Measurements from ENCODE around the gene MED13L.
A peak's percentile ranks its signal among the peaks of the same experiment; 100 is the strongest.

The MED13L gene

GRCh38 chr12:115957686-115958290 lies 319.7 kb downstream of the MED13L start:
- no peak for DNase-seq (ENCODE audit: low spot score in 2 of 2)
- Histone ChIP-seq H3K27me3 (ENCODE audit: low read depth) (no peaks in the 10 kb centered on the region), H3K9me3 (no peaks in the 10 kb centered on the region), H3K36me3 (replicated peaks) (peaks cover 15% of the 10 kb centered on the region), H3K4me3 (no peak overlapping the region), H3K4me1 (no peaks in the 10 kb centered on the region; the same call in 1 of the 2 replicates)
- in situ Hi-C loops (cut with MboI; ENCODE audit: low sequenced_read_pairs): no loop called here

GRCh38 chr12:115956659-115957058 lies 320.8 kb downstream of the MED13L start:
- no peak for DNase-seq (ENCODE audit: low spot score in 2 of 2)
- in situ Hi-C loops (cut with MboI; ENCODE audit: low sequenced_read_pairs): no loop called here
- Histone ChIP-seq H3K27me3 (ENCODE audit: low read depth) (no peaks in the 10 kb centered on the region), H3K4me1 (no peaks in the 10 kb centered on the region; the same call in 1 of the 2 replicates), H3K9me3 (no peaks in the 10 kb centered on the region), H3K4me3 (no peak overlapping the region), H3K36me3 (replicated peaks) (peaks cover 10% of the 10 kb centered on the region)

GRCh38 chr12:115956236-115956635 lies 321.3 kb downstream of the MED13L start:
- DNase-seq (ENCODE audit: low spot score in 2 of 2): no peak
- H3K27me3 ChIP-seq (ENCODE audit: low read depth): no peaks in the 10 kb centered on the region
- in situ Hi-C loops (cut with MboI; ENCODE audit: low sequenced_read_pairs): no loop called here
- H3K9me3 ChIP-seq: no peaks in the 10 kb centered on the region
- no peak overlapping the region for H3K4me3 ChIP-seq
- H3K4me1 ChIP-seq: no peaks in the 10 kb centered on the region; the same call in 1 of the 2 replicates
- H3K36me3 ChIP-seq (replicated peaks): peaks cover 10% of the 10 kb centered on the region

- H3K4me1 ChIP-seq: no peaks in the 10 kb centered on the region
- H3K9me3 ChIP-seq: no peaks in the 10 kb centered on the region
- in situ Hi-C loops (cut with MboI; ENCODE audit: low sequenced_read_pairs): no loop called here
- no peaks in the 10 kb centered on the region for H3K36me3 ChIP-seq (replicated peaks)
- H3K4me3 ChIP-seq: no peak overlapping the region
- H3K27me3 ChIP-seq (ENCODE audit: low read depth): no peaks in the 10 kb centered on the region
- no peak for DNase-seq (ENCODE audit: low spot score in 2 of 2)
Measured at GRCh38 chr12:115953450-115953849, 324.0 kb downstream of the MED13L start.

GRCh38 chr12:115953031-115953430 lies 324.5 kb downstream of the MED13L start:
- Histone ChIP-seq H3K4me3 (no peak overlapping the region), H3K9me3 (no peaks in the 10 kb centered on the region), H3K4me1 (no peaks in the 10 kb centered on the region), H3K36me3 (replicated peaks) (no peaks in the 10 kb centered on the region), H3K27me3 (ENCODE audit: low read depth) (no peaks in the 10 kb centered on the region)
- in situ Hi-C loops (cut with MboI; ENCODE audit: low sequenced_read_pairs): no loop called here
- DNase-seq (ENCODE audit: low spot score in 2 of 2): no peak

GRCh38 chr12:115950959-115951358 lies 326.5 kb downstream of the MED13L start:
- Histone ChIP-seq H3K36me3 (replicated peaks) (no peaks in the 10 kb centered on the region), H3K4me3 (no peak overlapping the region), H3K27me3 (ENCODE audit: low read depth) (no peaks in the 10 kb centered on the region), H3K9me3 (no peaks in the 10 kb centered on the region), H3K4me1 (no peaks in the 10 kb centered on the region)
- in situ Hi-C loops (cut with MboI; ENCODE audit: low sequenced_read_pairs): no loop called here
- no peak for DNase-seq (ENCODE audit: low spot score in 2 of 2)

GRCh38 chr12:115949675-115950074 lies 327.8 kb downstream of the MED13L start:
- Histone ChIP-seq H3K9me3 (no peaks in the 10 kb centered on the region), H3K36me3 (replicated peaks) (no peaks in the 10 kb centered on the region), H3K4me3 (no peak overlapping the region), H3K4me1 (no peaks in the 10 kb centered on the region), H3K27me3 (ENCODE audit: low read depth) (no peaks in the 10 kb centered on the region)
- in situ Hi-C loops (cut with MboI; ENCODE audit: low sequenced_read_pairs): no loop called here
- DNase-seq (ENCODE audit: low spot score in 2 of 2): no peak

- in situ Hi-C loops (cut with MboI; ENCODE audit: low sequenced_read_pairs): no loop called here
- DNase-seq (ENCODE audit: low spot score in 2 of 2): no peak
- no peak overlapping the region for H3K4me3 ChIP-seq
- H3K4me1 ChIP-seq: no peaks in the 10 kb centered on the region
- no peaks in the 10 kb centered on the region for H3K9me3 ChIP-seq
- no peaks in the 10 kb centered on the region for H3K36me3 ChIP-seq (replicated peaks)
- no peaks in the 10 kb centered on the region for H3K27me3 ChIP-seq (ENCODE audit: low read depth)
Measured at GRCh38 chr12:115947696-115948062, 329.8 kb downstream of the MED13L start.

GRCh38 chr12:115946867-115947695 lies 330.4 kb downstream of the MED13L start:
- H3K9me3 ChIP-seq: no peaks in the 10 kb centered on the region
- H3K4me1 ChIP-seq: no peaks in the 10 kb centered on the region
- peak in 1 of 2 experiments; percentile 10 for DNase-seq (ENCODE audit: low spot score in 2 of 2)
- H3K4me3 ChIP-seq: no peak overlapping the region
- in situ Hi-C loops (cut with MboI; ENCODE audit: low sequenced_read_pairs): no loop called here
- no peaks in the 10 kb centered on the region for H3K36me3 ChIP-seq (replicated peaks)
- no peaks in the 10 kb centered on the region for H3K27me3 ChIP-seq (ENCODE audit: low read depth)

GRCh38 chr12:115946092-115946491 lies 331.4 kb downstream of the MED13L start:
- H3K36me3 ChIP-seq (replicated peaks): no peaks in the 10 kb centered on the region
- no peaks in the 10 kb centered on the region for H3K4me1 ChIP-seq
- no peaks in the 10 kb centered on the region for H3K27me3 ChIP-seq (ENCODE audit: low read depth)
- no peaks in the 10 kb centered on the region for H3K9me3 ChIP-seq
- in situ Hi-C loops (cut with MboI; ENCODE audit: low sequenced_read_pairs): no loop called here
- H3K4me3 ChIP-seq: no peak overlapping the region
- no peak for DNase-seq (ENCODE audit: low spot score in 2 of 2)

- in situ Hi-C loops (cut with MboI; ENCODE audit: low sequenced_read_pairs): no loop called here
- Histone ChIP-seq H3K36me3 (replicated peaks) (no peaks in the 10 kb centered on the region), H3K9me3 (no peaks in the 10 kb centered on the region), H3K27me3 (ENCODE audit: low read depth) (no peaks in the 10 kb centered on the region), H3K4me1 (no peaks in the 10 kb centered on the region), H3K4me3 (no peak overlapping the region)
- DNase-seq (ENCODE audit: low spot score in 2 of 2): no peak
Measured at GRCh38 chr12:115945491-115945885, 332.0 kb downstream of the MED13L start.

- H3K27me3 ChIP-seq (ENCODE audit: low read depth): no peaks in the 10 kb centered on the region
- in situ Hi-C loops (cut with MboI; ENCODE audit: low sequenced_read_pairs): no loop called here
- no peaks in the 10 kb centered on the region for H3K36me3 ChIP-seq (replicated peaks)
- no peak overlapping the region for H3K4me3 ChIP-seq
- no peaks in the 10 kb centered on the region for H3K9me3 ChIP-seq
- H3K4me1 ChIP-seq: no peaks in the 10 kb centered on the region
- no peak for DNase-seq (ENCODE audit: low spot score in 2 of 2)
Measured at GRCh38 chr12:115944837-115945490, 332.5 kb downstream of the MED13L start.

GRCh38 chr12:115944392-115944742 lies 333.1 kb downstream of the MED13L start:
- in situ Hi-C loops (cut with MboI; ENCODE audit: low sequenced_read_pairs): no loop called here
- no peaks in the 10 kb centered on the region for H3K36me3 ChIP-seq (replicated peaks)
- DNase-seq (ENCODE audit: low spot score in 2 of 2): no peak
- H3K4me1 ChIP-seq: no peaks in the 10 kb centered on the region
- no peaks in the 10 kb centered on the region for H3K27me3 ChIP-seq (ENCODE audit: low read depth)
- peaks cover 2% of the 10 kb centered on the region; the same call in 1 of the 2 replicates for H3K9me3 ChIP-seq
- no peak overlapping the region for H3K4me3 ChIP-seq
